ENCODE measurements around the gene WFDC2.

- TF ChIP-seq POLR2A (IDR thresholded peaks at IDR 0.05; ENCODE audit: low read depth, low read length) (no peak), ATF7 (IDR thresholded peaks at IDR 0.05; ENCODE audit: low read depth) (no peak), BACH1 (IDR thresholded peaks at IDR 0.05; ENCODE audit: borderline replicate concordance) (no peak), MXI1 (IDR thresholded peaks at IDR 0.05; ENCODE audit: low read depth, low read length) (no peak), CHD2 (IDR thresholded peaks at IDR 0.05; ENCODE audit: borderline replicate concordance, low read depth, low read length) (no peak), SIN3A (IDR thresholded peaks at IDR 0.05; ENCODE audit: low read depth, low read length) (no peak), HDAC2 (IDR thresholded peaks at IDR 0.05) (no peak)
- TF ChIP-seq, protein P1, sequence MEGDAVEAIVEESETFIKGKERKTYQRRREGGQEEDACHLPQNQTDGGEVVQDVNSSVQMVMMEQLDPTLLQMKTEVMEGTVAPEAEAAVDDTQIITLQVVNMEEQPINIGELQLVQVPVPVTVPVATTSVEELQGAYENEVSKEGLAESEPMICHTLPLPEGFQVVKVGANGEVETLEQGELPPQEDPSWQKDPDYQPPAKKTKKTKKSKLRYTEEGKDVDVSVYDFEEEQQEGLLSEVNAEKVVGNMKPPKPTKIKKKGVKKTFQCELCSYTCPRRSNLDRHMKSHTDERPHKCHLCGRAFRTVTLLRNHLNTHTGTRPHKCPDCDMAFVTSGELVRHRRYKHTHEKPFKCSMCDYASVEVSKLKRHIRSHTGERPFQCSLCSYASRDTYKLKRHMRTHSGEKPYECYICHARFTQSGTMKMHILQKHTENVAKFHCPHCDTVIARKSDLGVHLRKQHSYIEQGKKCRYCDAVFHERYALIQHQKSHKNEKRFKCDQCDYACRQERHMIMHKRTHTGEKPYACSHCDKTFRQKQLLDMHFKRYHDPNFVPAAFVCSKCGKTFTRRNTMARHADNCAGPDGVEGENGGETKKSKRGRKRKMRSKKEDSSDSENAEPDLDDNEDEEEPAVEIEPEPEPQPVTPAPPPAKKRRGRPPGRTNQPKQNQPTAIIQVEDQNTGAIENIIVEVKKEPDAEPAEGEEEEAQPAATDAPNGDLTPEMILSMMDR (IDR thresholded peaks at IDR 0.05 in 2 of 3, conservative IDR thresholded peaks at IDR 0.05 in 1 of 3; ENCODE audit: control insufficient read depth in 2 of 3, extremely low read depth in 1 of 3, insufficient read depth in 1 of 3, low read depth in 3 of 3, low read length in 3 of 3): no peak
- TF ChIP-seq, protein P2, sequence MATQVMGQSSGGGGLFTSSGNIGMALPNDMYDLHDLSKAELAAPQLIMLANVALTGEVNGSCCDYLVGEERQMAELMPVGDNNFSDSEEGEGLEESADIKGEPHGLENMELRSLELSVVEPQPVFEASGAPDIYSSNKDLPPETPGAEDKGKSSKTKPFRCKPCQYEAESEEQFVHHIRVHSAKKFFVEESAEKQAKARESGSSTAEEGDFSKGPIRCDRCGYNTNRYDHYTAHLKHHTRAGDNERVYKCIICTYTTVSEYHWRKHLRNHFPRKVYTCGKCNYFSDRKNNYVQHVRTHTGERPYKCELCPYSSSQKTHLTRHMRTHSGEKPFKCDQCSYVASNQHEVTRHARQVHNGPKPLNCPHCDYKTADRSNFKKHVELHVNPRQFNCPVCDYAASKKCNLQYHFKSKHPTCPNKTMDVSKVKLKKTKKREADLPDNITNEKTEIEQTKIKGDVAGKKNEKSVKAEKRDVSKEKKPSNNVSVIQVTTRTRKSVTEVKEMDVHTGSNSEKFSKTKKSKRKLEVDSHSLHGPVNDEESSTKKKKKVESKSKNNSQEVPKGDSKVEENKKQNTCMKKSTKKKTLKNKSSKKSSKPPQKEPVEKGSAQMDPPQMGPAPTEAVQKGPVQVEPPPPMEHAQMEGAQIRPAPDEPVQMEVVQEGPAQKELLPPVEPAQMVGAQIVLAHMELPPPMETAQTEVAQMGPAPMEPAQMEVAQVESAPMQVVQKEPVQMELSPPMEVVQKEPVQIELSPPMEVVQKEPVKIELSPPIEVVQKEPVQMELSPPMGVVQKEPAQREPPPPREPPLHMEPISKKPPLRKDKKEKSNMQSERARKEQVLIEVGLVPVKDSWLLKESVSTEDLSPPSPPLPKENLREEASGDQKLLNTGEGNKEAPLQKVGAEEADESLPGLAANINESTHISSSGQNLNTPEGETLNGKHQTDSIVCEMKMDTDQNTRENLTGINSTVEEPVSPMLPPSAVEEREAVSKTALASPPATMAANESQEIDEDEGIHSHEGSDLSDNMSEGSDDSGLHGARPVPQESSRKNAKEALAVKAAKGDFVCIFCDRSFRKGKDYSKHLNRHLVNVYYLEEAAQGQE (IDR thresholded peaks at IDR 0.05; ENCODE audit: low read depth, low read length): no peak
- TF ChIP-seq, protein P3, sequence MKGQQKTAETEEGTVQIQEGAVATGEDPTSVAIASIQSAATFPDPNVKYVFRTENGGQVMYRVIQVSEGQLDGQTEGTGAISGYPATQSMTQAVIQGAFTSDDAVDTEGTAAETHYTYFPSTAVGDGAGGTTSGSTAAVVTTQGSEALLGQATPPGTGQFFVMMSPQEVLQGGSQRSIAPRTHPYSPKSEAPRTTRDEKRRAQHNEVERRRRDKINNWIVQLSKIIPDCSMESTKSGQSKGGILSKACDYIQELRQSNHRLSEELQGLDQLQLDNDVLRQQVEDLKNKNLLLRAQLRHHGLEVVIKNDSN (IDR thresholded peaks at IDR 0.05; ENCODE audit: borderline replicate concordance, extremely low read length, insufficient read depth, low read depth, low read length): no peak
Observed at GRCh38 chr20:45461225-45461624, 8.3 kb upstream of the WFDC2 start.
